Endothelial cell of umbilical vein (primary cell): ENCODE measurements around the gene CRY1. TPM values are rescaled to one million over a fixed set of nuclear protein-coding genes. Genes with fewer than 3 reads are reported as not detected.

Source experiments
- BruUV-seq: library from RNA; stranded (reverse); fragments of 400-500 nt; replicated peaks from 2 replicates; lab custom pipeline; 2021; lab: Mats Ljungman, UMichigan
- CTCF ChIA-PET: fragments of 300-600, 350-600 bp; sonication (Branson Sonifier 250); formaldehyde crosslinking; loops from one replicate; lab custom pipeline; 2021; ENCODE audit warnings: antibody characterized with exemption, inconsistent platforms; lab: Charles Lee
- POLR2A ChIA-PET: fragments of 300-600, 350-600 bp; sonication (Branson Sonifier 250); formaldehyde crosslinking; loops from one replicate; lab custom pipeline; 2021; ENCODE audit warnings: antibody characterized with exemption, inconsistent platforms; lab: Charles Lee
- DNase-seq: peaks from one replicate; pipeline ENCODE4 v3.0.0-alpha.2; 2011; ENCODE audit warnings: low read depth, low spot score
- FAIRE-seq: peaks from 2 replicates; lab custom pipeline; 2011; peaks lifted over from hg19 to GRCh38; lab: Jason Lieb, UNC
- H2AFZ ChIP-seq: 2 replicates; pipeline ENCODE4 v1.6.0; 2012; ENCODE audit warnings: low read depth, low read length, control low read depth, inconsistent platforms
- H3K27ac ChIP-seq: 2 replicates; pipeline ENCODE4 v1.5.1; 2011; ENCODE audit warnings: low read depth, mild to moderate bottlenecking, control low read depth, low read length, moderate library complexity; ENCODE audit not compliant: insufficient read depth
- H3K27me3 ChIP-seq, 2 experiments: 2 replicates each; pipeline versions ENCODE4 v1.6.0 to v1.6.1; 2011; ENCODE audit warnings: low read length in 2 of 2, mixed read lengths in 1 of 2; ENCODE audit not compliant: control insufficient read depth in 2 of 2, insufficient read depth in 2 of 2
- H3K36me3 ChIP-seq, 2 experiments: 2 replicates in 1 of 2; 3 replicates in 1 of 2; pipeline ENCODE4 v1.5.1; 2011; ENCODE audit warnings: low read length in 2 of 2, mild to moderate bottlenecking in 1 of 2, moderate library complexity in 1 of 2; ENCODE audit not compliant: control insufficient read depth in 2 of 2, insufficient read depth in 2 of 2; ENCODE audit errors: extremely low read depth in 1 of 2
- H3K4me1 ChIP-seq: 3 replicates; pipeline ENCODE4 v1.5.1; 2011; ENCODE audit warnings: mild to moderate bottlenecking, low read length; ENCODE audit not compliant: control insufficient read depth, insufficient read depth; ENCODE audit errors: extremely low read depth
- H3K4me2 ChIP-seq: 2 replicates; pipeline ENCODE4 v1.6.1; 2011; ENCODE audit warnings: low read length, control low read depth, mixed read lengths; ENCODE audit not compliant: insufficient read depth
- H3K4me3 ChIP-seq, 3 experiments: fragments of 200-600 bp in 1 of 3; sonication (generic), shearing (Covaris generic) in 1 of 3; replicated peaks in 1 of 3; 2 replicates each; pipeline ENCODE4 v1.5.1; 2011 to 2016; ENCODE audit warnings: control low read depth in 3 of 3, low read length in 3 of 3, mild to moderate bottlenecking in 2 of 3, inconsistent platforms in 1 of 3, low read depth in 1 of 3, moderate library complexity in 1 of 3; ENCODE audit not compliant: insufficient read depth in 1 of 3
- H3K79me2 ChIP-seq: 2 replicates; pipeline ENCODE4 v1.6.0; 2012; ENCODE audit warnings: low read length, inconsistent platforms; ENCODE audit not compliant: control insufficient read depth, insufficient read depth
- H3K9ac ChIP-seq: replicated peaks from 2 replicates; pipeline ENCODE3; 2011; ENCODE audit warnings: low read length, control low read depth; ENCODE audit not compliant: insufficient read depth; ENCODE audit errors: extremely low read depth
- H3K9me1 ChIP-seq: replicated peaks from 3 replicates; pipeline ENCODE4 v1.6.0; 2011; ENCODE audit warnings: mild to moderate bottlenecking, low read length; ENCODE audit not compliant: control insufficient read depth, insufficient read depth; ENCODE audit errors: extremely low read depth
- H3K9me3 ChIP-seq: replicated peaks from 2 replicates; pipeline ENCODE4 v1.5.1; 2012; ENCODE audit warnings: low read length, inconsistent platforms; ENCODE audit not compliant: control insufficient read depth, insufficient read depth
- H4K20me1 ChIP-seq: replicated peaks from 2 replicates; pipeline ENCODE3; 2011; ENCODE audit warnings: mild to moderate bottlenecking, low read length; ENCODE audit not compliant: control insufficient read depth, insufficient read depth; ENCODE audit errors: extremely low read depth
- EZH2 ChIP-seq: IDR thresholded peaks from 2 replicates; pipeline ENCODE4 v1.6.1; 2012; ENCODE audit warnings: borderline replicate concordance, low read depth, mild to moderate bottlenecking, moderate library complexity, low read length, inconsistent platforms; ENCODE audit not compliant: severe bottlenecking
- FOS ChIP-seq: IDR thresholded peaks from 2 replicates; pipeline ENCODE4 v1.6.1; 2011; ENCODE audit warnings: mild to moderate bottlenecking, low read length, moderate library complexity, borderline replicate concordance; ENCODE audit not compliant: insufficient read depth
- GATA2 ChIP-seq: IDR thresholded peaks from 2 replicates; pipeline ENCODE4 v1.7.0; 2011; ENCODE audit warnings: low read depth, mild to moderate bottlenecking, moderate library complexity, mixed read lengths, low read length; ENCODE audit not compliant: insufficient read length, insufficient read depth
- JUN ChIP-seq: IDR thresholded peaks from 2 replicates; pipeline ENCODE4 v1.6.1; 2011; ENCODE audit warnings: borderline replicate concordance, low read depth; ENCODE audit not compliant: insufficient read length, insufficient read depth
- MYC ChIP-seq: IDR thresholded peaks from one replicate; pipeline ENCODE4 v1.6.1; 2011; ENCODE audit warnings: mild to moderate bottlenecking, low read depth, low read length
- POLR2A ChIP-seq: IDR thresholded peaks from 2 replicates; pipeline ENCODE4 v1.6.1; 2012; ENCODE audit warnings: low read depth, mild to moderate bottlenecking, control low read depth, low read length
- POLR2AphosphoS5 ChIP-seq: IDR thresholded peaks from 2 replicates; pipeline ENCODE4 v1.6.1; 2012; ENCODE audit warnings: low read depth, mild to moderate bottlenecking, control low read depth, low read length, moderate library complexity; ENCODE audit not compliant: insufficient read depth
- dilution Hi-C: fragments of 300-500 bp; cut with MboI; formaldehyde crosslinking; loops from one replicate; pipeline ENCODE4 v1.15.0; 2019; ENCODE audit warnings: low sequenced_read_pairs; ENCODE audit not compliant: extremely low pct_ligation_motif_present
- intact Hi-C: fragments of 100-400 bp; cut with micrococcal nuclease; formaldehyde crosslinking; loops from one replicate; pipeline ENCODE4 v1.10.0; 2022
- polyA plus RNA-seq, 4 experiments: library from polyadenylated mRNA; depleted of rRNA in 3 of 4; stranded (reverse) in 3 of 4; unstranded in 1 of 4; fragments of >200 nt; gene quantifications; 2 replicates each; pipeline versions ENCODE4 v1.2.1 to v1.2.3, GENCODE V29; 2011 to 2012; ENCODE audit warnings: missing spikeins in 1 of 4
- total RNA-seq: library from RNA; stranded (reverse); gene quantifications from 2 replicates; pipeline ENCODE4 v1.2.3, GENCODE V29; 2021
- TF ChIP-seq, protein P1 (sequence below), 2 donors: IDR thresholded peaks; 1 replicate in 1 of 2; 2 replicates in 1 of 2; pipeline ENCODE4 v1.5.1; 2011; ENCODE audit warnings: low read length in 2 of 2, mild to moderate bottlenecking in 2 of 2, moderate library complexity in 2 of 2, control low read depth in 1 of 2, inconsistent platforms in 1 of 2, low read depth in 1 of 2; ENCODE audit not compliant: insufficient read depth in 1 of 2; ENCODE audit errors: extremely low read depth in 1 of 2
- TF ChIP-seq, protein P2 (sequence below): IDR thresholded peaks from 2 replicates; pipeline ENCODE4 v1.6.1; 2011; ENCODE audit not compliant: insufficient read depth, insufficient read length

Gene CRY1
- total and polyA plus RNA-seq, 2 donors (not counting 3 experiments of a cell fraction or from before 2014, with no cell fraction given), result 11.4 to 21.0 TPM

DNA sequence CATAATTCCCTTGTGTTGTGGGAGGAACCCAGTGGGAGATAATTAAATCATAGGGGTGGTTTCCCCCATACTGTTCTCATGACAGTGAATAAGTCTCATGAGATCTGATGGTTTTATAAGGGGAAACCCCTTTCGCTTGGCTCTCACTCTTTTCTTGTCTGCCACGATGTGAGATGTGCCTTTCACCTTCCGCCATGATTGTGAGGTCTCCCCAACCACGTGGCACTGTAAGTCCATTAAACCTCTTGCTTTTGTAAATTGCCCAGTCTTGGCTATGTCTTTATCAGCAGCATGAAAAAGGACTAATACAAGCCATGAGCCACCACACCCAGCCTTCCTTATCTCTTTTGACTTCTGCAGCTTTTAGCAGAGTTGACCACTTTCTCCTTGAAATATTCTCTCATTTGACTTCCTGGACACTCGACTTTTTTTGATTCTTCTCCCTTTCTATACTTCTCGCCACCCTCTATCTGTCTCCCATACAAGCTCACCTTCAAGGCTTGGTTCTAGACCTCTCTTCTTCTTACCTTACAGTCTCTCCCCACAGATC lies 108.7 kb downstream of the CRY1 start:
- Histone ChIP-seq H3K4me1 (peaks cover 16% of the 10 kb centered on the region), H3K27me3 (no peaks in the 10 kb centered on the region), H3K27ac (no peak overlapping the region), H3K9me1 (no peaks in the 10 kb centered on the region), H3K9ac (no peak overlapping the region), H3K4me3 (no peak overlapping the region), H3K79me2 (no peaks in the 10 kb centered on the region), H3K4me2 (no peak overlapping the region), H3K9me3 (no peaks in the 10 kb centered on the region), H2AFZ (no peak overlapping the region), H4K20me1 (no peaks in the 10 kb centered on the region), H3K36me3 (peaks cover 0 to 2% of the 10 kb centered on the region in 2 experiments)
- no peak for FAIRE-seq
- TF ChIP-seq GATA2 (no peak), FOS (no peak), POLR2AphosphoS5 (no peak)
- BruUV-seq, result no TSS peak
- dilution Hi-C loops, result no loop called here
- POLR2A ChIA-PET, result no interaction called here
- intact Hi-C loops, result no loop called here
- no peak for DNase-seq
- CTCF ChIA-PET, result interaction anchor here (2.4 kb wide), 1 partner anchor 107 kb away, joined by 7 read pairs; no protein-coding TSS in a partner anchor

DNA sequence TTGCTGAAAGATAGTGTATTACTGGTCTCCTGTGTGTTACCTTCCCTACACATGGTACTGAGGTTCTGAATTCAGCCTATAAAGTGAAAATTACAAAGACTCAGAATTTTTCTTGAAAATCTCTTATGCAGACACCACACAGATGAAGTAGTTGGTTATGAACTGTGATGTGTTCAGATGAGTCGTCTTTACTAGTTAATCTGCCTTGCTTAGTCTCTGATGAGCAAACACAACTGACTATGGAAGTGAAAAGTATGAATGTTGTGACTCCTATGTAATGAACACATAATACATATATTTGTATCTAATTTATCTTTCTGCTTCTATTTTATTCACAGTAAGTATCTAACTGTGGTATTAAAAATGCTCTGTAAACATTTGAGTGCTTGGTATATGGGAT lies 111.1 kb downstream of the CRY1 start:
- Histone ChIP-seq H3K36me3 (peaks cover 2 to 3% of the 10 kb centered on the region in 2 experiments), H3K4me3 (no peak overlapping the region), H2AFZ (no peak overlapping the region), H3K9ac (no peak overlapping the region), H3K27ac (no peak overlapping the region), H3K79me2 (no peaks in the 10 kb centered on the region), H3K27me3 (no peaks in the 10 kb centered on the region), H3K9me1 (no peaks in the 10 kb centered on the region), H3K4me2 (no peak overlapping the region), H3K9me3 (no peaks in the 10 kb centered on the region), H4K20me1 (no peaks in the 10 kb centered on the region), H3K4me1 (peaks cover 14% of the 10 kb centered on the region)
- intact Hi-C loops, result no loop called here
- ChIA-PET POLR2A (no interaction called here), CTCF (interaction anchor here (0.7 to 1.7 kb wide), 2 partner anchors 10 to 122 kb away, joined by 3 to 6 read pairs; no protein-coding TSS in a partner anchor)
- dilution Hi-C loops, result no loop called here
- BruUV-seq, result no TSS peak
- FAIRE-seq, result no peak
- TF ChIP-seq EZH2, result no peak
- TF ChIP-seq, protein P1, sequence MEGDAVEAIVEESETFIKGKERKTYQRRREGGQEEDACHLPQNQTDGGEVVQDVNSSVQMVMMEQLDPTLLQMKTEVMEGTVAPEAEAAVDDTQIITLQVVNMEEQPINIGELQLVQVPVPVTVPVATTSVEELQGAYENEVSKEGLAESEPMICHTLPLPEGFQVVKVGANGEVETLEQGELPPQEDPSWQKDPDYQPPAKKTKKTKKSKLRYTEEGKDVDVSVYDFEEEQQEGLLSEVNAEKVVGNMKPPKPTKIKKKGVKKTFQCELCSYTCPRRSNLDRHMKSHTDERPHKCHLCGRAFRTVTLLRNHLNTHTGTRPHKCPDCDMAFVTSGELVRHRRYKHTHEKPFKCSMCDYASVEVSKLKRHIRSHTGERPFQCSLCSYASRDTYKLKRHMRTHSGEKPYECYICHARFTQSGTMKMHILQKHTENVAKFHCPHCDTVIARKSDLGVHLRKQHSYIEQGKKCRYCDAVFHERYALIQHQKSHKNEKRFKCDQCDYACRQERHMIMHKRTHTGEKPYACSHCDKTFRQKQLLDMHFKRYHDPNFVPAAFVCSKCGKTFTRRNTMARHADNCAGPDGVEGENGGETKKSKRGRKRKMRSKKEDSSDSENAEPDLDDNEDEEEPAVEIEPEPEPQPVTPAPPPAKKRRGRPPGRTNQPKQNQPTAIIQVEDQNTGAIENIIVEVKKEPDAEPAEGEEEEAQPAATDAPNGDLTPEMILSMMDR (IDR thresholded peaks at IDR 0.05; ENCODE audit: extremely low read depth in 1 of 2, insufficient read depth in 1 of 2, low read depth in 1 of 2, low read length in 2 of 2), result no peak
- TF ChIP-seq FOS, result no peak
- TF ChIP-seq, protein P2, sequence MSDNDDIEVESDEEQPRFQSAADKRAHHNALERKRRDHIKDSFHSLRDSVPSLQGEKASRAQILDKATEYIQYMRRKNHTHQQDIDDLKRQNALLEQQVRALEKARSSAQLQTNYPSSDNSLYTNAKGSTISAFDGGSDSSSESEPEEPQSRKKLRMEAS, result no peak
- no peak for TF ChIP-seq POLR2AphosphoS5
- no peak for TF ChIP-seq JUN
- no peak for TF ChIP-seq POLR2A
- no peak for TF ChIP-seq MYC
- no peak for TF ChIP-seq GATA2
- no peak for DNase-seq
